ENCODE results near the gene CYP19A1.

The CYP19A1 gene

DNA sequence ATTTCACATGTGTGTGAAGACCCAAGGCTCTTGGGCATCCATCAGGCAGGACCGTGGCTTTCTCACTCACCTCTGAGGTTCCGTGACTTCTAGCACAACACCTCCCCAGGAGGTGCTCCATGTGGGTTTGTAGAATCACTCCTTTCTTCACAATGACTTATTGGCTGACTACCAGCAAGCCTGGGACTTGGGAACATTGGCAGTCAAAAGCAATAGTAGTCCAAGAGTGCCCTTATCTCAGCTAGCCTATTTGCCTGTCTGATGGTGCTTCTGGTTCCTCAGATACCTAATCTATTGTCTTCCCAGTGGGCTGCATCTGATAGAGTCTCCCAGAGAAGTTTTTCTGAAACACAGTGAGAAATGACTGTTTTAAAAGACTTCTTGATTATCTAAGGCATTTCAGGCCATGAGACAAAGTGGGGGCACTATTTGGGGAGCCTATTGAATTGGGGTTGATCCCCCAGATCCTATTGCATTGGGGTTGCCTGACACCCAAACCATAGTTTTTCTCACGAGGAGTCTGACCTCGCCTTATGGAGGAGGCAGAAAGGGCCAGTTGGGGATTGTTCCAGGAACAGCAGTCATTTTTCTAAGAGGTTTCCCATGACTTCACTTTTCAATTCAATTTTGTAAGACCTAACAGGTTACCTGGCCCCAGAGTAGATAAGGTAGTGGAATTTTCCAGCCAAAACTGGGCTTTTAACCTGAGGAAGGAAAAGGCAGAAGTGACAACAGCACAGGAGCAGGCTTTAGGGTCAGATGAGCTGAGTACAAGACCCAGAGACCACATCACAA, 88.0 kb downstream of the CYP19A1 start:
- Histone ChIP-seq H3K4me1 (ENCODE audit: insufficient read depth, low read length, severe bottlenecking) (no peaks in the 10 kb centered on the region), H3K4me3 (ENCODE audit: low read depth, low read length, poor library complexity, severe bottlenecking) (no peak overlapping the region), H3K36me3 (ENCODE audit: insufficient read depth, low read length) (no peaks in the 10 kb centered on the region), H3K27ac (ENCODE audit: low read depth, low read length, poor library complexity, severe bottlenecking) (no peak overlapping the region), H3K9ac (ENCODE audit: low read length) (no peak overlapping the region), H3K4me2 (ENCODE audit: low read length) (no peak overlapping the region), H4K20me1 (ENCODE audit: insufficient read depth, low read length) (no peaks in the 10 kb centered on the region), H3K79me2 (ENCODE audit: insufficient read depth, low read length) (no peaks in the 10 kb centered on the region), H3K9me2 (ENCODE audit: low read depth, low read length) (no peaks in the 10 kb centered on the region), H2AFZ (ENCODE audit: low read length) (no peak overlapping the region), H3K27me3 (ENCODE audit: insufficient read depth, low read length) (no peaks in the 10 kb centered on the region), H3F3A (ENCODE audit: insufficient read depth, low read length) (no peaks in the 10 kb centered on the region), H3K9me3 (ENCODE audit: low read length) (no peaks in the 10 kb centered on the region)
- TF ChIP-seq CTCF (IDR thresholded peaks at IDR 0.05; ENCODE audit: low read length) (no peak), EZH2 (IDR thresholded peaks at IDR 0.05; ENCODE audit: borderline replicate concordance, low read length) (no peak)

DNA sequence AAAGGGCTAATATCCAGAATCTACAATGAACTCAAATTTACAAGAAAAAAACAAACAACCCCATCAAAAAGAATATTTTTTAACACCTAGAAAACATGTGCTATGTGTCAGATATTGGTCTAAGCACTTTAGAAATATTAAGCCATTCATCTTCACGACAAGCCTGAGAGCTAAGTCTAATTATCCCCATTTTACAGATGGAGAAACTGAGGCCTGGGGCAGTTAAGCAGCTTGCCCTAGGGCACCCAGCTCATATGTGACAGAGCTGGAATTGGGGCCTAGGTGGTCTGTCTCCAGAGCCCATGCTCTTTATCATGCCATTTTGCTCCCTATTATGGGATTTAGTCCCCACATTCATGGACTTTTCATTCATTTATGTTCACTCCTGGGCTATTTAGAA, 92.8 kb downstream of the CYP19A1 start:
- H3K27ac ChIP-seq (ENCODE audit: low read depth, low read length, poor library complexity, severe bottlenecking): no peak overlapping the region
- H3K4me2 ChIP-seq (ENCODE audit: low read length): no peak overlapping the region
- H3K9me2 ChIP-seq (ENCODE audit: low read depth, low read length): no peaks in the 10 kb centered on the region
- no peaks in the 10 kb centered on the region for H3K9me3 ChIP-seq (ENCODE audit: low read length)
- H3K27me3 ChIP-seq (ENCODE audit: insufficient read depth, low read length): no peaks in the 10 kb centered on the region
- H4K20me1 ChIP-seq (ENCODE audit: insufficient read depth, low read length): no peaks in the 10 kb centered on the region
- H3K4me1 ChIP-seq (ENCODE audit: insufficient read depth, low read length, severe bottlenecking): no peaks in the 10 kb centered on the region
- no peaks in the 10 kb centered on the region for H3K36me3 ChIP-seq (ENCODE audit: insufficient read depth, low read length)
- H3K9ac ChIP-seq (ENCODE audit: low read length): no peak overlapping the region
- TF ChIP-seq EZH2 (IDR thresholded peaks at IDR 0.05; ENCODE audit: borderline replicate concordance, low read length): no peak
- no peak for TF ChIP-seq CTCF (IDR thresholded peaks at IDR 0.05; ENCODE audit: low read length)
- no peaks in the 10 kb centered on the region for H3F3A ChIP-seq (ENCODE audit: insufficient read depth, low read length)
- H3K4me3 ChIP-seq (ENCODE audit: low read depth, low read length, poor library complexity, severe bottlenecking): no peak overlapping the region
- H2AFZ ChIP-seq (ENCODE audit: low read length): no peak overlapping the region
- H3K79me2 ChIP-seq (ENCODE audit: insufficient read depth, low read length): no peaks in the 10 kb centered on the region

DNA sequence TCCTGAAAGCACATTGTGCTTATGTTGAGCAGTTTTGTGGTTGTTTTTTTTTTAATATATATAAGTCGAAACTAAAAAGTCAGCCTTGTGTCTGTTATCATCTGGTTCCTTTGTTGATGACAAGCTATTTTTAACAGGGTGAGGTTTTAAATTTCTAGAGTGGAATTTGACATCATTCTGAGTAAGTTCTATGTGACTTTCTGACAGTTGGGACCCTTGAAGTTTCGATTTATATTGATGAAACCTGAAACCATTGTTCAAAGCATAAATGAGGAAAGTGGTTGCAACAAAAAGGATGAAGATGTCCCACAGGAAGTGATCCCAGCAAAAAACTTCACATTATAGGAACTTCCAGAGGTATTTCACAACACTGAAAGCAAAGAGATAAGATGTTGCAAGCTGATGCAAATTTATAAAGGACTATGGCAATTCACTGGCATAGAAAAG, 94.0 kb downstream of the CYP19A1 start:
- Histone ChIP-seq H2AFZ (ENCODE audit: low read length) (no peak overlapping the region), H3K27ac (ENCODE audit: low read depth, low read length, poor library complexity, severe bottlenecking) (no peak overlapping the region), H3K36me3 (ENCODE audit: insufficient read depth, low read length) (no peaks in the 10 kb centered on the region), H3K4me3 (ENCODE audit: low read depth, low read length, poor library complexity, severe bottlenecking) (no peak overlapping the region), H4K20me1 (ENCODE audit: insufficient read depth, low read length) (no peaks in the 10 kb centered on the region), H3K9me2 (ENCODE audit: low read depth, low read length) (no peaks in the 10 kb centered on the region), H3K9ac (ENCODE audit: low read length) (no peak overlapping the region), H3F3A (ENCODE audit: insufficient read depth, low read length) (no peaks in the 10 kb centered on the region), H3K9me3 (ENCODE audit: low read length) (no peaks in the 10 kb centered on the region), H3K79me2 (ENCODE audit: insufficient read depth, low read length) (no peaks in the 10 kb centered on the region), H3K4me2 (ENCODE audit: low read length) (no peak overlapping the region), H3K27me3 (ENCODE audit: insufficient read depth, low read length) (no peaks in the 10 kb centered on the region), H3K4me1 (ENCODE audit: insufficient read depth, low read length, severe bottlenecking) (no peaks in the 10 kb centered on the region)
- TF ChIP-seq EZH2 (IDR thresholded peaks at IDR 0.05; ENCODE audit: borderline replicate concordance, low read length) (no peak), CTCF (IDR thresholded peaks at IDR 0.05; ENCODE audit: low read length) (no peak)

Data from OCI-LY1 (cell line).